ENCODE data around the gene STING1.

GRCh38 chr5:139524940-139525585 is 42.5 kb upstream of the STING1 start:
- no peak for TF ChIP-seq CTCF (IDR thresholded peaks at IDR 0.05; ENCODE audit: poor library complexity)
- no peak for TF ChIP-seq EZH2 (IDR thresholded peaks at IDR 0.05; ENCODE audit: borderline replicate concordance)

All from hepatocyte (in vitro differentiated cells).